NB4 (cell line): ENCODE data around the gene KLF6.
"Not testable (repeated sequence)": the region's sequence is repeated elsewhere in the genome, so short reads cannot be mapped to it uniquely, and the experiment has no call there.

Experiments
- DNase-seq: peaks from one replicate; pipeline ENCODE4 v3.0.0; 2010; ENCODE audit warnings: low read depth
- H3K4me3 ChIP-seq: one replicate; pipeline ENCODE4 v1.5.1; 2011; ENCODE audit warnings: mild to moderate bottlenecking, low read depth, low read length, moderate library complexity
- MYC ChIP-seq: IDR thresholded peaks from 2 replicates; pipeline ENCODE4 v1.6.1; 2011; ENCODE audit warnings: low read depth, low read length
- POLR2A ChIP-seq: IDR thresholded peaks from 2 replicates; pipeline ENCODE4 v1.6.1; 2011; ENCODE audit warnings: mild to moderate bottlenecking; ENCODE audit not compliant: insufficient read length; ENCODE audit errors: extremely low read depth
- TF ChIP-seq, protein P1 (sequence below): IDR thresholded peaks from one replicate; pipeline ENCODE4 v1.5.1; 2012; ENCODE audit warnings: low read depth, low read length
- TF ChIP-seq, protein P2 (sequence below): IDR thresholded peaks from 2 replicates; pipeline ENCODE4 v1.6.1; 2011; ENCODE audit warnings: low read depth, low read length

Gene KLF6

DNA sequence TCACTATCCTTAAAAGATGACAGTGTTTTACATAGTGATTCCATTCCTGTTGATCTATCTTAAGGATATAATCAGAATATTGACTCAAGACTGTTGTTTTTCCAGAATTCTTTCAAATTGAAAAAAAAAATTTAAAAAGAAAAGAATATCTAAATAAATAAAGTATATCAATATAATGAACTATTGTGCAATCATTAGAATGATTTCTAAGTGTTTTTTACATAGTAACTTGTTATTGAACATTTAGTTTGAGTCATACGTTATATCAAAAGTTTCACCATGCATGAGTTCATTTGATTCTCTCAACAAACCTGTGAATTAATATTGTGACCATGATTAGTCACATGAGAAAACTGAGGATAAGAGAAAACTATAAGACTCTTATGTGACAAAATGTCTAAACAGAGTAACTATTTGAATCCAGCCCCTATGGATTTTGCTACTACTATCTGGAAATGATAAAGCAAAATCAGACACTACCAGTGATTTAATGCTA lies 46.1 kb downstream of the KLF6 start:
- TF ChIP-seq MYC, result no peak
- TF ChIP-seq, protein P1, sequence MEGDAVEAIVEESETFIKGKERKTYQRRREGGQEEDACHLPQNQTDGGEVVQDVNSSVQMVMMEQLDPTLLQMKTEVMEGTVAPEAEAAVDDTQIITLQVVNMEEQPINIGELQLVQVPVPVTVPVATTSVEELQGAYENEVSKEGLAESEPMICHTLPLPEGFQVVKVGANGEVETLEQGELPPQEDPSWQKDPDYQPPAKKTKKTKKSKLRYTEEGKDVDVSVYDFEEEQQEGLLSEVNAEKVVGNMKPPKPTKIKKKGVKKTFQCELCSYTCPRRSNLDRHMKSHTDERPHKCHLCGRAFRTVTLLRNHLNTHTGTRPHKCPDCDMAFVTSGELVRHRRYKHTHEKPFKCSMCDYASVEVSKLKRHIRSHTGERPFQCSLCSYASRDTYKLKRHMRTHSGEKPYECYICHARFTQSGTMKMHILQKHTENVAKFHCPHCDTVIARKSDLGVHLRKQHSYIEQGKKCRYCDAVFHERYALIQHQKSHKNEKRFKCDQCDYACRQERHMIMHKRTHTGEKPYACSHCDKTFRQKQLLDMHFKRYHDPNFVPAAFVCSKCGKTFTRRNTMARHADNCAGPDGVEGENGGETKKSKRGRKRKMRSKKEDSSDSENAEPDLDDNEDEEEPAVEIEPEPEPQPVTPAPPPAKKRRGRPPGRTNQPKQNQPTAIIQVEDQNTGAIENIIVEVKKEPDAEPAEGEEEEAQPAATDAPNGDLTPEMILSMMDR, result no peak
- TF ChIP-seq POLR2A, result no peak
- TF ChIP-seq, protein P2, sequence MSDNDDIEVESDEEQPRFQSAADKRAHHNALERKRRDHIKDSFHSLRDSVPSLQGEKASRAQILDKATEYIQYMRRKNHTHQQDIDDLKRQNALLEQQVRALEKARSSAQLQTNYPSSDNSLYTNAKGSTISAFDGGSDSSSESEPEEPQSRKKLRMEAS, result no peak
- no peak overlapping the region for H3K4me3 ChIP-seq
- no peak for DNase-seq

DNA sequence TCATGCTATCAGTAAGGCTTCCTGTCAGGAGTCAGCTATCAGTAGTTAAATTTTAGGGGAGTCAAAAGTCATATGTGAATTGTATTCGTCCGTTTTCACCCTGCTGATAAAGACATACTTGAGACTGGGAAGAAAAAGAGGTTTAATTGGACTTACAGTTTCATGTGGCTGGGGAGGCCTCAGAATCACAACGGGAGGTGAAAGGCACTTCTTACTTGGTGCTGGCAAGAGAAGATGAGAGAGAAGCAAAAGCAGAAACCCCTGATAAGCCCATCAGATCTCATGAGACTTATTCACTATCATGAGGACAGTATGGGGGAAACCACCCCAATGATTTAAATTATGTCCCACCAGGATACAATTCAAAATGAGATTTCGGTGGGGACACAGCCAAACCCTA lies 47.1 kb downstream of the KLF6 start:
- DNase-seq, result no peak
- no peak overlapping the region for H3K4me3 ChIP-seq
- TF ChIP-seq, protein P1, result no peak
- TF ChIP-seq, protein P2, result no peak
- TF ChIP-seq MYC (no peak), POLR2A (no peak)

DNA sequence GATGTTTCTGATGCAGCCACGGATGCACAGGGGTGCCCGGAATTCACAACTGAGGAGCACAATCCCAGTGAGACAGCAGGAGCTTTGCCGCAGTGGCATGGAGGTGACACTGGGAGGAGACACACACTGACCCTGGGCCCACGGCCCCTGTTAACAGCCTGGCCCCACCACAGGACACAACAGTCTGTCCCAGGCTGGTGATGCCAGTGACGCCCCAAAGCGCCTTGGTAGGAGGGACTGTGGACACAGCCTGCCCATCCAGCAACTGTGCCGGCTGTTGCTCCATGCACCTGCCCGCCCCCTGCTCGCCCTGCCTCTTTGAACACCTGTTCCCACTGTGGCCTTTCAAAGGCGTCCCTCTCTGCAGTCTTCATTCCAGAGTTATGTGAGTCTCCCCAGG lies 49.8 kb downstream of the KLF6 start:
- TF ChIP-seq, protein P1, result no peak
- TF ChIP-seq, protein P2, result no peak
- no peak for TF ChIP-seq MYC
- TF ChIP-seq POLR2A, result no peak
- H3K4me3 ChIP-seq, result no peak overlapping the region
- DNase-seq, result no peak

DNA sequence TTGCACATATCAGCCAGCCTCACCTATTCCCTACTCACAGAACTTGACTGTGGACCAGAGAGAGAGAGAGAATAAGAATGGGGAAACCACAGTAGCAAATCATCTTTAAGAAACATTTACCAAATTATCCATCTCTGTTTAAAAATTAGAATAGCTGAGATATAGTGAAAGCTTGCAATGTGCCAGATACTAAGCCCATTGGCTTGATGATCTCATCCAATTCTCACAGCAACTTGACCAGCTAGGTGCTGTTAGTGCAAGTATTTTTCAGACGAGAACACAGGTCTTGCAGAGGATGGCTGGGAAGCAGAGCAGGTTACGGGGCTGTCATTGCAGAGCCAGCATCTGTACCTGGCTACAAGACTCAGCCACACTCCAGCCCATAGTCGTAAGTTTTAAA lies 50.9 kb downstream of the KLF6 start:
- no peak for DNase-seq
- TF ChIP-seq POLR2A, result no peak
- TF ChIP-seq, protein P1, result no peak
- no peak for TF ChIP-seq MYC
- TF ChIP-seq, protein P2, result no peak
- H3K4me3 ChIP-seq, result no peak overlapping the region

DNA sequence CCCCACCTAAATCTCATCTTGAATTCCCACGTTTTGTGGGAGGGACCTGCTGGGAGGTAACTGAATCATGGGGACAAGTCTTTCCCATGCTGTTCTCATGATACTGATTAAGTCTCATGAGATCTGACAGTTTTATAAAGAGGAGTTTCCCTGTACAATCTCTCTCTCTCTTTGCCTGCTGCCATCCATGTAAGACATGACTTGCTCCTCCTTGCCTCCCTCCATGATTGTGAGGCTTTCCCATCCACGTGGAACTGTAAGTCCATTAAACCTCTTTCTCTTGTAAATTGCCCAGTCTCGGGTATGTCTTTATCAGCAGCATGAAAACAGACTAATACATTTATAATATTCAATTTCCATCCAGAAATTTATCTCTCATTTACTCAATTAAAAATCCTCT lies 52.8 kb downstream of the KLF6 start:
- not testable (repeated sequence) for H3K4me3 ChIP-seq, DNase-seq

DNA sequence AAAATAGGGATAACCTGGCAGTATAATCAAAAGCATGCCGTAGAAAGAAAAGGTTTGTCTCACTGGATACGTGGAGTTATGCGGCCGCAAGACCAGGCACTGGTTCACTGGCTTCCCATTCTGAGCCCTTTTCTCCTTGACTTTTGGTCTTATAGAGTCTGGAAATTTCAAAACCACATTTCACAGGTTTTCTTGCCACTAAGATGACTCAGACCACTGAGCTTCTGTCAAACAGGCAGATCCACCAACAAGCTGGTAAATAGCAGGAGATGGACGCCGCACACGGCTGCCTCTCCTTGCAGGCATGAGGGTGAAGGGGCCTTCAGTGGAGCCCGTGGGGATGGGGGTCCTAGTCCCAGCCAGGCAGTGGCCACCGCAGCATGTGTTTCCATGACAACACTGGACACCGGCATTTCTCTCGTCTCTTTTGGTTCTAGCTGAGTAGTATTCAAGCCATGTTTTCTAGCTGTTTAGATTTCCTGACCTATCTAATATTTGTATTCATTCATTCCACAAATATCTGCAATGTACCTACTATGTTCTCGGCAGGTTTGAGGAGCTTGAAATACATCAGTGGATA lies 55.5 kb downstream of the KLF6 start:
- DNase-seq, result peak; percentile 59
- H3K4me3 ChIP-seq, result no peak overlapping the region
- TF ChIP-seq, protein P1, result no peak

DNA sequence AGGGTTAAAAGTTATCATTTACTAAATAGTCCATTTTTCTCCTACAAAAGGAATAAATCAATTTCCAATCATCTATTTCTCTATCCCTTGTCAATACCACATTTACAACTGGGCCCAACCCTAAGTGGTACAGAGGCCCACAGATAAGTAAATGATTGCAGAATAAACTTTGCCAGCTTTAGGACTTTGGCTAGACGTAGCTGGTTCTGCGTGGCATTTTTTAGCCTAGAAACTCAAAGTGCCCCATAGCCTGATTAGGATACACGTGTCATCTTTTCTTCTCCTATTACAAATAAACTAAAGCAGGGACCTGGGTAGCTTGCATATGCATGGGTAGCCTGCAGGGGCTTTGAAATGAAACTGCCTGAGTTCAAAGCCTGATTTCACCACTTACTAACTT lies 56.4 kb downstream of the KLF6 start:
- no peak for DNase-seq
- H3K4me3 ChIP-seq, result no peak overlapping the region
- TF ChIP-seq, protein P1, result no peak
- TF ChIP-seq, protein P2, result no peak
- TF ChIP-seq MYC, result no peak
- TF ChIP-seq POLR2A, result no peak
